H1 (cell line): ENCODE data around the gene RPS19. TPM values are rescaled to one million over a fixed set of nuclear protein-coding genes. Genes with fewer than 3 reads are reported as not detected.

ENCODE experiments used
- HDAC2 ChIP-seq, 2 experiments: fragments of 300-600 bp in 1 of 2; sonication (generic) in 1 of 2; IDR thresholded peaks; 2 replicates each; pipeline ENCODE4 v1.6.1; 2011 to 2012; ENCODE audit warnings: low read depth in 2 of 2, low read length in 2 of 2, mild to moderate bottlenecking in 2 of 2, moderate library complexity in 2 of 2, borderline replicate concordance in 1 of 2, inconsistent platforms in 1 of 2
- polyA plus RNA-seq, 7 experiments: library from polyadenylated mRNA; depleted of rRNA in 3 of 7; stranded (reverse) in 5 of 7; unstranded in 2 of 7; fragments of >200 nt in 5 of 7; fragments of 200-250 nt in 2 of 7; gene quantifications; 1 replicate in 5 of 7; 2 replicates in 1 of 7; 4 replicates in 1 of 7; pipeline versions ENCODE4 v1.2.1 to v1.2.3, GENCODE V29; 2011 to 2013; ENCODE audit warnings: missing spikeins in 2 of 7, mixed read lengths in 2 of 7
- total RNA-seq: library from RNA; stranded (reverse); fragmentation: NEBNext Ultra II Directional; extraction: Animal tissue kit (Norgen Biotek cat#: 25700); gene quantifications from 2 replicates; pipeline ENCODE4 v1.2.1, GENCODE V29; 2021

RPS19 gene
- total and polyA plus RNA-seq, 2 of the 8 experiments (the other 6 are each of a cell fraction or from before 2014, with no cell fraction given) = 2,817 to 5,751 TPM

- TF ChIP-seq HDAC2 (IDR thresholded peaks at IDR 0.05; ENCODE audit: borderline replicate concordance in 1 of 2, low read depth in 2 of 2, low read length in 2 of 2) = no peak
Measured at GRCh38 chr19:41845001-41845050, 15.2 kb upstream of the RPS19 start, which contains the start of gene DMRTC2 (continued).
